Stimulated activated CD8-positive, alpha-beta memory T cell treated with anti-CD3 and anti-CD28 coated beads, Interleukin-7, amount 100 ng/mL, for 1 hour (primary cell): ENCODE measurements around the gene RAET1L.
"Not testable (repeated sequence)": the region's sequence is repeated elsewhere in the genome, so short reads cannot be mapped to it uniquely, and the experiment has no call there.

Source experiments
- DNase-seq, 2 donors: peaks; one replicate each; pipeline ENCODE4 v3.0.0-alpha.2; 2020; ENCODE audit warnings: low read depth in 2 of 2

Gene RAET1L, protein sequence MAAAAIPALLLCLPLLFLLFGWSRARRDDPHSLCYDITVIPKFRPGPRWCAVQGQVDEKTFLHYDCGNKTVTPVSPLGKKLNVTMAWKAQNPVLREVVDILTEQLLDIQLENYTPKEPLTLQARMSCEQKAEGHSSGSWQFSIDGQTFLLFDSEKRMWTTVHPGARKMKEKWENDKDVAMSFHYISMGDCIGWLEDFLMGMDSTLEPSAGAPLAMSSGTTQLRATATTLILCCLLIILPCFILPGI

GRCh38 chr6:150025201-150025917 lies at the start of gene RAET1L:
TSS of gene RAET1L (minus strand) at chr6:150025532. CDS start at chr6:150025471, 61 bp downstream.
- no peak for DNase-seq

GRCh38 chr6:150075034-150075421 lies 49.7 kb upstream of the RAET1L start:
- DNase-seq, result no peak

GRCh38 chr6:150074396-150075033 lies 49.2 kb upstream of the RAET1L start:
- DNase-seq, result not testable (repeated sequence)

DNA sequence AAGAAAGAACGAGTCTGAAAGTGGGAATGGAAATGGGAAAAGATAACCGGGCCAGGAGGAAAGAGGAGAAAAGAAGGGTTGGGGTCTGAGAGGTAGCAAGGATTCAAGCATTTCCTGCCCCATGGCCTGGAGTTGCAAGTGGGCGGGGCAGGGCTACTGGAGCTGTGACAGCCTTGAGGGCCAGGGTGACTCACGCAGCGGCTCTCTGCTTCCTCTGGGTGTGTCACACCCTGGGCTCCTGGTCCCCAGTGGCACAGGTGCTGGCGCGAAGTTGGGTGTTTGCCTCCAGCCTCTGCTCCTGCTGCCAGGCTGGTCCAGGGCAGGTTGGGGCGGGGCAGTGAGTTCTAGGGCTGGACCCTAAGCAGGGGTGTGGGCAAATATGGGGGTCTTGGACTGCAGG lies 46.9 kb upstream of the RAET1L start:
- DNase-seq, result no peak

GRCh38 chr6:150070236-150070818 lies 45.0 kb upstream of the RAET1L start:
- no peak for DNase-seq

- DNase-seq, result no peak
Measured at GRCh38 chr6:150069706-150070105, 44.4 kb upstream of the RAET1L start.

GRCh38 chr6:150068720-150069648 lies 43.7 kb upstream of the RAET1L start, which contains the start of gene ULBP3:
TSS of gene ULBP3 (minus strand) at chr6:150069121. CDS start at chr6:150069066, 55 bp downstream.
- peak; percentile 32 to 41 for DNase-seq

GRCh38 chr6:150068151-150068550 lies 42.8 kb upstream of the RAET1L start:
- DNase-seq, result no peak

DNA sequence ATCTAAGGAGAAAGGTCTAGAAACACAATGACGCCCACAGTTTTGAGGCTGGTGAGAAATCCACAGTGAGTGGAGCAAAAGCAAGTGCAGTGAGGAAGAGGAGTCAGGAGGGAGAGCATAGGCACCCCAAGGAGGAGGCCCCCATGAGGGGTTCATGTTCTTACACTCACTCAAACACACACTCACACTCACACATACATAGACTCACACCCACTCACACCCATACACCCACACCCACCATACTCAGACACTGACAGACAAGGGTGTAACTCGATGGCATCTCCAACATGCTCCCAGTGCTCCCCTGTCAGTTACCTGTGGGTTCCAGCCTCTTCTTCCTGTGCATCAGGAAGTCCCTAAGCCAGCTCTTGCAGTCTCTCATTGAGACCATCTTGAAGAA lies 39.8 kb upstream of the RAET1L start:
- no peak for DNase-seq

DNA sequence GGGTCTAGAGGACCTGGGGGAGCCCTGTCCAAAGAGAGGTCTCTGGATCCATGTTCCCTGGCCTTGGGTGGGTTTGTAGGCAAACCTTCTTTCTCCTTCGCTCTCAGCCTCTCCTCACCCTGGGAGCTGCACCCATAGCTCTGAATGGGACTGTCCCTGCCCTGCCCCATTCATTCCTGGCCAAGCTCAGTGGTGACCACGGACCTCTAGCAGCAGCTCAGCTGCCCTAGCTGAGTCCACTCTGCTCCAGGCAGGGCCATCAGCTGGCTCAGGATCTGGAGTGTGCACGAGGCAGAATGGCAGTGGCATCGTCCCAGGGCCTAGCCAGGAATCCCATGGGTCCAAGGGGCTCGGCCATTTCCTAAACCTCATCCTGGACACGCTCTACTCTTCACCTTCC lies 38.3 kb upstream of the RAET1L start:
- no peak for DNase-seq

DNA sequence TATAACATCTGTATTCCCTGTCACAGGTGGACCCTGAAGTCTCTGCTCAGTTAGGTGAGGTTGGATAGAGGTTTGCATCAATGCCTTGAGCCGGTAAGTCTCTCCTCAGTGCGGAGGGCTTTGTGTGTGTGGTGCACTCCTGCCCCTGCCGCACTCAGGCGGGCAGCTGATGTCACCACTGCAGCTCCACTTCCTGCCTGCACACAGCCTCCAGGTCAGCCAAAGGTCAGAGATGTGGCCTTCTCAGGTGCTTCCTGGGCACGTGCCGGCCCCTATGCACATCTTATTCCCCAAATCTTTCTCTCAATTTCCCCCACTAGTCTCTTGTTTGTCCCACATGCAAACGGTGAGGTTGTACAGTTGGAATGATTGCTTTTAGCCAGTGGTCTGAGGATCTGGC lies 34.6 kb upstream of the RAET1L start:
- not testable (repeated sequence) for DNase-seq

DNA sequence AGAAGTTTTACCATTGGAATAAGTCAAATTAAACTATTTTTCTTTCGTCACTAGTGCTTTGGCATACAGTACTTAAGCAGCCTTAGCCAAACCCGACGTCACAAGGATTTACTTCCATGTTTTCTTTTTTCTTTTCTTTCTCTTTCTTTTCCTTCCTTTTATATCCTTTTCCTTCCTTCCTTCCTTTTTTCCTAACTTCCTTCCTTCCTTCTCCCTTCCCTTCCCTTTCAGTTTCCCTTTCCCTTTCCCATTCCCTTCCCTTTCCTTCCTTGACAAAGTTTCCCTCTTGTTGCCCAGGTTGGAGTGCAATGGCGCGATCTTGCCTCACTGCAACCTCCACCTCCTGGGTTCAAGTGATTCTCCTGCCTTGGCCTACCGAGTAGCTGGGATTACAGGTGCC lies 33.7 kb upstream of the RAET1L start:
- no peak for DNase-seq

- no peak for DNase-seq
Measured at GRCh38 chr6:150058231-150058792, 33.0 kb upstream of the RAET1L start.

- no peak for DNase-seq
Measured at GRCh38 chr6:150057501-150057951, 32.2 kb upstream of the RAET1L start.

DNA sequence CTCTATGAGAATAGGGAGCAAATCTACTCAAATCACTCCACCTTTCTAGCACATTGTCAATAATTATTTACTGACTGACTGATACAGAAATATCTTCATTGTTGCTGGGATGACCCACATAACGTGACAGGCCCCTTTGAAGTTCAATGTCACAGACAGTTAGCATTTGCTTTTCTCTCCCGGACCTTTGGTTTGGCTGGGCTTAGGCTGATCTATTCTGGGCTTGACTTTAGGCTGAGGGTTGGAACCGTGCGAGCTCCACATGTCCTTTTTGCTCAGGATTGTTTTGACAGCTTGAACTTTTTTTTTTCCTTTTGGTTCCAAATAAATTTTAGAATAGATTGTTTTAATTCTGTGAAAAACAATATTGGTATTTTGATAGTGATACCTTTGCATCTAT lies 31.6 kb upstream of the RAET1L start:
- DNase-seq, result no peak

- DNase-seq, result no peak
Measured at GRCh38 chr6:150056156-150056555, 30.8 kb upstream of the RAET1L start.

- no peak for DNase-seq
Measured at GRCh38 chr6:150055131-150055530, 29.8 kb upstream of the RAET1L start.

DNA sequence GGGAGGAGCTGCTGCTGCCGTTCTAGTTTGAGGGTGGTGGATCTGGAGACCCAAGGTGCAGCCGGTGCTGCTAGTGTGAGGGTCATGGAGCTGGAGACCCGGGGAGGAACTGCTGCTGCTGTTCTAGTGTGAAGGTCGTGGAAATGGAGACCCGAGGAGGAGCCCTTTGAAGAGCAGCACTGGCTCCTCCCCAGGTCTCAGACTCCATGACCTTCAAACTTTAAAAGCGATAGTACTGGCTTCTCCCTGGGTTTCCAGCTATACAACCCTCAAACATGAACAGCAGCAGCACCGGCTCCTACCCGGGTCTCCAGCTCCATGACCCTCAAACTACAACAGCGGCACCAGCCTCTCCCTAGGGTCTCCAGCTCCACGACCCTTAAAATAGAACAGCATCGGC lies 28.1 kb upstream of the RAET1L start:
- no peak for DNase-seq

- DNase-seq, result no peak
Measured at GRCh38 chr6:150050846-150051245, 25.5 kb upstream of the RAET1L start.

DNA sequence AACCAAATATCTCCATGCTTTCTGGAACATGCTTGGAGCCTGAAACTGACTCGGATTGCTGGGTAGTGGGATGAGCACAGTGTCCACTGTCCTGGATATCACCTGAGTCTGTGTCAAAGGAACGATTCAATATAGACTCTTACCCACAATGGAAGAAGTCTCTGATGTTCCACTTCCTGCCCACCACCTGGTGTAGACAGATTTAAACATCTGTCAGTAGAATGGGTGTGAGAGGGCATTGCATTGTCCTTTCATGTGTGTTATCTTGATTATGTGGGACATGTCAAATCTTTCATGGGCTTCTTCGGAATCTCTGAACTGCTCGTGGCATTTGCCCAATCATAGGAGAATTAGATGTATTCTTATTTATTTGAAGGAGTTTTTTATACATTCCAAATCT lies 22.8 kb upstream of the RAET1L start:
- DNase-seq, result no peak

GRCh38 chr6:150046943-150047342 lies 21.6 kb upstream of the RAET1L start:
- no peak for DNase-seq
